ENCODE results near the gene FBXW9.

GRCh38 chr19:12692960-12693359 lies 3.5 kb downstream of the FBXW9 start:
- TF ChIP-seq EP300 (IDR thresholded peaks at IDR 0.05): no peak
- no peak for TF ChIP-seq CTCF (IDR thresholded peaks at IDR 0.05)
- TF ChIP-seq POLR2AphosphoS5 (IDR thresholded peaks at IDR 0.05): no peak
- no peak for TF ChIP-seq POLR2A (IDR thresholded peaks at IDR 0.05)
